CD4-positive, CD25-positive, alpha-beta regulatory T cell (primary cell): ENCODE results near the gene MGST3. TPM values are rescaled to one million over a fixed set of nuclear protein-coding genes. Genes with fewer than 3 reads are reported as not detected.

Source experiments
- ATAC-seq, 2 donors: fragments of 150-1000 bp; cut with Tn5 transposase; one replicate each; pipeline ENCODE4 v1.10.0; 2021; ENCODE audit warnings: low read depth in 2 of 2, moderate number of reproducible peaks in 2 of 2, moderate library complexity in 1 of 2
- DNase-seq, 3 donors: peaks; one replicate each; pipeline versions ENCODE4 v3.0.0 to v3.0.0-alpha.2; 2012 to 2022; ENCODE audit warnings: mixed read lengths in 1 of 3
- H3K27ac ChIP-seq: one replicate; pipeline ENCODE4 v1.7.0; 2013; ENCODE audit warnings: mild to moderate bottlenecking, low read length; ENCODE audit not compliant: insufficient read depth, poor library complexity, severe bottlenecking
- H3K27me3 ChIP-seq: one replicate; pipeline ENCODE4 v1.7.0; 2013; ENCODE audit warnings: low read length; ENCODE audit not compliant: control insufficient read depth, insufficient read depth
- H3K36me3 ChIP-seq: one replicate; pipeline ENCODE4 v1.7.0; 2013; ENCODE audit warnings: mild to moderate bottlenecking, low read length, moderate library complexity; ENCODE audit not compliant: control insufficient read depth, insufficient read depth
- H3K4me1 ChIP-seq: 2 replicates; pipeline ENCODE4 v1.7.0; 2013; ENCODE audit warnings: mild to moderate bottlenecking, low read length; ENCODE audit not compliant: insufficient read depth, control insufficient read depth, poor library complexity, severe bottlenecking
- H3K4me3 ChIP-seq: one replicate; pipeline ENCODE4 v1.7.0; 2013; ENCODE audit warnings: low read depth, mild to moderate bottlenecking, low read length, moderate library complexity
- H3K9me3 ChIP-seq, 2 experiments: 1 replicate in 1 of 2; 2 replicates in 1 of 2; pipeline ENCODE4 v1.7.0; 2013; ENCODE audit warnings: low read length in 2 of 2, mild to moderate bottlenecking in 1 of 2, moderate library complexity in 1 of 2; ENCODE audit not compliant: control insufficient read depth in 2 of 2
- H3K27ac Mint-ChIP-seq, 3 donors: one replicate each; pipeline ENCODE4 v1.8.0; 2020 to 2022; ENCODE audit warnings: mild to moderate bottlenecking in 3 of 3, mixed read lengths in 3 of 3, moderate library complexity in 2 of 3
- H3K27me3 Mint-ChIP-seq: one replicate; pipeline ENCODE4 v1.8.0; 2022; ENCODE audit warnings: mild to moderate bottlenecking, mixed read lengths
- H3K36me3 Mint-ChIP-seq: one replicate; pipeline ENCODE4 v1.8.0; 2020; ENCODE audit warnings: mixed read lengths
- H3K4me1 Mint-ChIP-seq, 4 donors: one replicate each; pipeline ENCODE4 v1.8.0; 2020 to 2022; ENCODE audit warnings: mixed read lengths in 4 of 4, mild to moderate bottlenecking in 1 of 4
- H3K4me3 Mint-ChIP-seq, 4 donors: one replicate each; pipeline ENCODE4 v1.8.0; 2020 to 2022; ENCODE audit warnings: mild to moderate bottlenecking in 4 of 4, mixed read lengths in 4 of 4, moderate library complexity in 3 of 4
- H3K9me3 Mint-ChIP-seq, 7 donors: one replicate each; pipeline ENCODE4 v1.8.0; 2020 to 2022; ENCODE audit warnings: mixed read lengths in 7 of 7, mild to moderate bottlenecking in 3 of 7, moderate library complexity in 2 of 7
- polyA plus RNA-seq, 4 donors: library from polyadenylated mRNA; unstranded; fragments of 300-500 nt; fragmentation: Illumina TruSeq; gene quantifications; one replicate each; pipeline ENCODE4 v1.2.3, GENCODE V29; 2021
- total RNA-seq: library from RNA; stranded (reverse); gene quantifications from one replicate; pipeline ENCODE4 v1.2.3, GENCODE V29; 2022

The MGST3 gene
- total and polyA plus RNA-seq, 5 donors from 2014 or later, result 37.1 to 190 (median 146) TPM

GRCh38 chr1:165631342-165632151, 513 bp downstream of the MGST3 start:
- peak overlapping the region; percentile 92 for H3K4me3 ChIP-seq
- Mint-ChIP-seq H3K9me3 (no peaks in the 10 kb centered on the region), H3K27me3 (peaks cover 16% of the 10 kb centered on the region)

GRCh38 chr1:165632152-165632469, 1.1 kb downstream of the MGST3 start:
- Mint-ChIP-seq H3K4me3 (no peak overlapping the region), H3K4me1 (peaks cover 7 to 30% (median 12%) of the 10 kb centered on the region in 4 donors), H3K9me3 (no peaks in the 10 kb centered on the region), H3K36me3 (peaks cover 13% of the 10 kb centered on the region), H3K27me3 (peaks cover 15% of the 10 kb centered on the region), H3K27ac (no peak overlapping the region)
- ATAC-seq (no peak), DNase-seq (no peak)
- H3K9me3 ChIP-seq, result no peaks in the 10 kb centered on the region
- peaks cover 2% of the 10 kb centered on the region for H3K27me3 ChIP-seq
- no peak overlapping the region for H3K27ac ChIP-seq
- peak overlapping the region; percentile 92 for H3K4me3 ChIP-seq
- H3K36me3 ChIP-seq, result no peaks in the 10 kb centered on the region
- H3K4me1 ChIP-seq, result peaks cover 29% of the 10 kb centered on the region

More at GRCh38 chr1:165631342-165632151, 513 bp downstream of the MGST3 start:
- Histone ChIP-seq H3K27ac (peak overlapping the region; percentile 88), H3K9me3 (no peaks in the 10 kb centered on the region), H3K4me1 (peaks cover 29% of the 10 kb centered on the region), H3K27me3 (peaks cover 2% of the 10 kb centered on the region), H3K36me3 (no peaks in the 10 kb centered on the region)
- Mint-ChIP-seq H3K27ac (no peak overlapping the region), H3K4me1 (peaks cover 7 to 26% (median 12%) of the 10 kb centered on the region in 4 donors), H3K4me3 (no peak overlapping the region), H3K36me3 (peaks cover 8% of the 10 kb centered on the region)
- ATAC-seq (no peak), DNase-seq (peak; percentile 9 to 45 (median 10))

- Histone ChIP-seq H3K4me1 (peaks cover 29% of the 10 kb centered on the region), H3K27ac (no peak overlapping the region), H3K9me3 (no peaks in the 10 kb centered on the region), H3K36me3 (no peaks in the 10 kb centered on the region), H3K27me3 (peaks cover 2% of the 10 kb centered on the region), H3K4me3 (peak overlapping the region; percentile 92)
- no peak overlapping the region for H3K27ac Mint-ChIP-seq
- H3K4me1 Mint-ChIP-seq, result peaks cover 7 to 30% (median 12%) of the 10 kb centered on the region in 4 donors
- no peak overlapping the region for H3K4me3 Mint-ChIP-seq
- H3K36me3 Mint-ChIP-seq, result peaks cover 15% of the 10 kb centered on the region
- no peaks in the 10 kb centered on the region for H3K9me3 Mint-ChIP-seq
- ATAC-seq (no peak), DNase-seq (no peak)
- peaks cover 15% of the 10 kb centered on the region for H3K27me3 Mint-ChIP-seq
These were observed 1.5 kb downstream of the MGST3 start for GRCh38 chr1:165632491-165632890.

GRCh38 chr1:165633614-165634013, 2.6 kb downstream of the MGST3 start:
- peaks cover 23% of the 10 kb centered on the region for H3K36me3 Mint-ChIP-seq
- H3K9me3 Mint-ChIP-seq, result no peaks in the 10 kb centered on the region
- no peak for DNase-seq
- H3K27ac Mint-ChIP-seq, result no peak overlapping the region
- H3K4me1 Mint-ChIP-seq, result peaks cover 7 to 36% (median 12%) of the 10 kb centered on the region in 4 donors
- Histone ChIP-seq H3K27me3 (no peaks in the 10 kb centered on the region), H3K36me3 (no peaks in the 10 kb centered on the region), H3K27ac (no peak overlapping the region), H3K4me3 (no peak overlapping the region), H3K9me3 (no peaks in the 10 kb centered on the region), H3K4me1 (peaks cover 29% of the 10 kb centered on the region)
- no peak for ATAC-seq
- H3K27me3 Mint-ChIP-seq, result peaks cover 9% of the 10 kb centered on the region
- peak overlapping the region in 1 of 4 donors; percentile 11 for H3K4me3 Mint-ChIP-seq

- Mint-ChIP-seq H3K27me3 (peaks cover 4% of the 10 kb centered on the region), H3K4me3 (peak overlapping the region in 3 of 4 donors; percentile 11 to 66 (median 54)), H3K4me1 (peaks cover 8 to 39% (median 13%) of the 10 kb centered on the region in 4 donors), H3K27ac (peak overlapping the region in 1 of 3 donors; percentile 59), H3K36me3 (peaks cover 23% of the 10 kb centered on the region), H3K9me3 (no peaks in the 10 kb centered on the region)
- Histone ChIP-seq H3K4me3 (no peak overlapping the region), H3K27ac (no peak overlapping the region), H3K27me3 (no peaks in the 10 kb centered on the region), H3K36me3 (no peaks in the 10 kb centered on the region), H3K4me1 (peaks cover 29% of the 10 kb centered on the region), H3K9me3 (no peaks in the 10 kb centered on the region)
- no peak for ATAC-seq
- DNase-seq, result no peak
These were observed 3.3 kb downstream of the MGST3 start for GRCh38 chr1:165634154-165634921.

GRCh38 chr1:165635329-165635728, 4.3 kb downstream of the MGST3 start:
- H3K4me1 ChIP-seq, result peaks cover 24% of the 10 kb centered on the region
- DNase-seq (no peak), ATAC-seq (no peak)
- H3K27me3 ChIP-seq, result no peaks in the 10 kb centered on the region
- Mint-ChIP-seq H3K4me3 (no peak overlapping the region), H3K9me3 (no peaks in the 10 kb centered on the region), H3K27ac (no peak overlapping the region), H3K4me1 (peaks cover 8 to 41% (median 15%) of the 10 kb centered on the region in 4 donors), H3K36me3 (peaks cover 26% of the 10 kb centered on the region), H3K27me3 (no peaks in the 10 kb centered on the region)
- H3K9me3 ChIP-seq, result no peaks in the 10 kb centered on the region
- H3K36me3 ChIP-seq, result peaks cover 4% of the 10 kb centered on the region
- no peak overlapping the region for H3K4me3 ChIP-seq
- no peak overlapping the region for H3K27ac ChIP-seq

GRCh38 chr1:165635823-165636222, 4.8 kb downstream of the MGST3 start:
- no peak overlapping the region for H3K27ac ChIP-seq
- no peak overlapping the region for H3K4me3 ChIP-seq
- no peaks in the 10 kb centered on the region for H3K9me3 ChIP-seq
- no peaks in the 10 kb centered on the region for H3K27me3 ChIP-seq
- DNase-seq, result no peak
- no peak for ATAC-seq
- H3K4me3 Mint-ChIP-seq, result no peak overlapping the region
- peaks cover 26% of the 10 kb centered on the region for H3K36me3 Mint-ChIP-seq
- H3K36me3 ChIP-seq, result peaks cover 4% of the 10 kb centered on the region
- no peak overlapping the region for H3K27ac Mint-ChIP-seq
- peaks cover 24% of the 10 kb centered on the region for H3K4me1 ChIP-seq
- no peaks in the 10 kb centered on the region for H3K9me3 Mint-ChIP-seq
- peaks cover 8 to 46% (median 17%) of the 10 kb centered on the region in 4 donors for H3K4me1 Mint-ChIP-seq
- H3K27me3 Mint-ChIP-seq, result no peaks in the 10 kb centered on the region
